Activated naive CD4-positive, alpha-beta T cell treated with anti-CD3 and anti-CD28 coated beads for 36 hours (primary cell): ENCODE data around the gene DYNC2H1. TPM values are rescaled to one million over a fixed set of nuclear protein-coding genes. Genes with fewer than 3 reads are reported as not detected.

Experiments used
- CTCF ChIA-PET: fragments of 350-600 bp; sonication (Branson Sonifier 250); formaldehyde crosslinking; loops from one replicate; lab custom pipeline; 2021; ENCODE audit warnings: antibody characterized with exemption; lab: Charles Lee
- DNase-seq: peaks from one replicate; pipeline ENCODE4 v3.0.0-alpha.2; 2020
- H3K27ac Mint-ChIP-seq: one replicate; pipeline ENCODE4 v1.8.0; 2021; ENCODE audit warnings: mild to moderate bottlenecking, mixed read lengths
- H3K27me3 Mint-ChIP-seq: one replicate; pipeline ENCODE4 v1.8.0; 2021; ENCODE audit warnings: low read depth, mixed read lengths
- H3K36me3 Mint-ChIP-seq: one replicate; pipeline ENCODE4 v1.8.0; 2021; ENCODE audit warnings: low read depth, mixed read lengths
- H3K4me1 Mint-ChIP-seq: one replicate; pipeline ENCODE4 v1.8.0; 2021; ENCODE audit warnings: low read depth, mixed read lengths
- H3K4me3 Mint-ChIP-seq: one replicate; pipeline ENCODE4 v1.8.0; 2021; ENCODE audit warnings: mild to moderate bottlenecking, moderate library complexity, mixed read lengths
- H3K9me3 Mint-ChIP-seq: one replicate; pipeline ENCODE4 v1.8.0; 2021; ENCODE audit warnings: mixed read lengths
- intact Hi-C: fragments of 100-400 bp; cut with micrococcal nuclease; formaldehyde crosslinking; loops from one replicate; pipeline ENCODE4 v1.15.1; 2023
- total RNA-seq, 2 experiments: library from RNA; stranded (reverse); gene quantifications; one replicate each; pipeline ENCODE4 v1.2.3, GENCODE V29; 2021

The DYNC2H1 gene
- total RNA-seq, 2 experiments from 2014 or later = 1.9 to 2.8 TPM

DNA sequence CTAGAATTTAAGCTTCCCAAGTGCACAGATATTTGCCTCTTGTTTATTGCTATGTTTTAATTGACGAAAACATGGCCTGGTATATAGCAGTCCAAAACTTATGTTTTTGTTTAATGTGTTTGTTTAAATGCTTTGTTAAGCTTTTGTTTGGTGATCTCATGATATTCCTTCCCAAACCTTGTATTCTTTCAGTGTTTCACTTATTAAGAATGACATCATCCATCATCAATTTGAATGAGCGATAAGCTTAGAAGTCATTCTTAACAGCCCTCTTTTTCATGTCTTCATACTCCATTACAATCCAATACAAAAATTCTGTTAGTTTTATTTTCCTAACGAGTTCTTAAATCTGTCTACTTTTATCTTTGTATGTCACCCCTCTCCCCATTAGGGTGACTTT, 206.0 kb downstream of the DYNC2H1 start:
- Mint-ChIP-seq H3K27ac (no peak overlapping the region), H3K4me3 (no peak overlapping the region), H3K4me1 (no peaks in the 10 kb centered on the region), H3K36me3 (no peaks in the 10 kb centered on the region), H3K27me3 (no peaks in the 10 kb centered on the region), H3K9me3 (no peaks in the 10 kb centered on the region)
- intact Hi-C loops = no loop called here
- no peak for DNase-seq
- CTCF ChIA-PET = no interaction called here

DNA sequence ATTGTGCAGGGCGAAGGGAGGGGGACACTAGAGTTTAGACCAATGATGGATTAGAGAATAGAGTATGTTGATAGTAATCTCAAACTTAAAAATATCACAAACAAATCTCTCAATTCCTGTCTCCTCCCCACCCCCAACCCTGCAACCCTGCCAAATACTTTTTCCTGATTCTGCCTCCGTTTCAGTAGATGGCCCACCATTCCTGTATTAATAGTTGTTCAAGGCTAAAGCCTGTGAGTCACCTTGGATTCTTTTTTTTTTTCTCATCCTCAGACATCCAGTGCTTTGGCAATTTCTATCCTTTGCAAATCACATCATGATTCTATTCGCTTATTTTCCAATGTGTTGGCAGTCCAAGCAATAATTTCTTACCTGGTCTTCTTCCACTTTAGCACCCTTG, 207.9 kb downstream of the DYNC2H1 start:
- no peak for DNase-seq
- peaks cover 2% of the 10 kb centered on the region for H3K36me3 Mint-ChIP-seq
- CTCF ChIA-PET = no interaction called here
- intact Hi-C loops = no loop called here
- H3K27me3 Mint-ChIP-seq = no peaks in the 10 kb centered on the region
- H3K4me3 Mint-ChIP-seq = no peak overlapping the region
- no peak overlapping the region for H3K27ac Mint-ChIP-seq
- no peaks in the 10 kb centered on the region for H3K9me3 Mint-ChIP-seq
- no peaks in the 10 kb centered on the region for H3K4me1 Mint-ChIP-seq

DNA sequence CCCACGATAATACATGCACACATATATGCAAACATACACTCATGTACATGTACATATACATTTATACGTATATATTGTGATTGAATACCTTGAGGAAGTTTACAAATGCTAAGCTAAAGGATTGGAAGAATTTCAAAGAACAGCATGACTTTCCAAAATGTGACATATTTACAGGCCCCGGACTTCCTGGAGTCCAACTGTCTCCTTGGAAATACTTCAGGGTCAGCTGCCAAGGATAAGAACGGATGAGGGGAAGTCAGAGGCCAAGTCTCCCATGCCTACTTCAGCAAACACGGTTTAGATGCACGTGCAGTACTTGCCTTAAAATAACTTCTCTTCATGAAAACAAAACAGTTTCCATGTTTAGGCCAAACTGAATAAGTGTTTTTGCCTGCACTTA, 213.6 kb downstream of the DYNC2H1 start:
- Mint-ChIP-seq H3K9me3 (no peaks in the 10 kb centered on the region), H3K27ac (no peak overlapping the region), H3K4me1 (peaks cover 4% of the 10 kb centered on the region), H3K36me3 (peaks cover 2% of the 10 kb centered on the region), H3K4me3 (no peak overlapping the region), H3K27me3 (no peaks in the 10 kb centered on the region)
- intact Hi-C loops = no loop called here
- DNase-seq = no peak
- CTCF ChIA-PET = interaction anchor here (1.2 kb wide), 1 partner anchor 278 kb away, joined by 3 read pairs; no protein-coding TSS in a partner anchor

DNA sequence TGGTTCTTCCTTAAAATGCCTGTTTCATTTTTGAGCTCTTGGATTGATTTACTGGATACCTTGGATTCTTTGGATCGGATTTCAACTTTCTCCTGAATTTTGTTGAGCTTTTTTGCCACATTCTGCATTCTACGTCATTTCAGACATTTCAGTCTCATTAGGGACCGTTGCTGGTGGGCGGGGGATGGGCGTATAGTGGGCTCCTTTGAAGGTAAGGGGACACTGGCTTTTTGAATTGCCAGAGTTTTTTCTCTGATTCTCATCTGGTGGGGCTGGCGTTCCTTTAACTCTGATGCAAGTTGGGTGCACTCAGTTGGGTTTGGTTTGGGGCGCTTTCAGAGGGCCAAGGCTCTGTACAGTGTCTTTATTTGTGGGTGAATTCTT, 216.5 kb downstream of the DYNC2H1 start:
- H3K9me3 Mint-ChIP-seq = no peaks in the 10 kb centered on the region
- DNase-seq = no peak
- no peak overlapping the region for H3K27ac Mint-ChIP-seq
- intact Hi-C loops = loop anchor here (1.0 to 5.0 kb wide), 3 partner anchors 213 to 276 kb away; partner anchors contain the start of gene DYNC2H1
- H3K27me3 Mint-ChIP-seq = peaks cover 5% of the 10 kb centered on the region
- peaks cover 4% of the 10 kb centered on the region for H3K4me1 Mint-ChIP-seq
- H3K36me3 Mint-ChIP-seq = peaks cover 2% of the 10 kb centered on the region
- H3K4me3 Mint-ChIP-seq = no peak overlapping the region
- CTCF ChIA-PET = interaction anchor here (0.7 to 1.4 kb wide), 2 partner anchors 10 to 13 kb away, joined by 3 read pairs; no protein-coding TSS in a partner anchor

DNA sequence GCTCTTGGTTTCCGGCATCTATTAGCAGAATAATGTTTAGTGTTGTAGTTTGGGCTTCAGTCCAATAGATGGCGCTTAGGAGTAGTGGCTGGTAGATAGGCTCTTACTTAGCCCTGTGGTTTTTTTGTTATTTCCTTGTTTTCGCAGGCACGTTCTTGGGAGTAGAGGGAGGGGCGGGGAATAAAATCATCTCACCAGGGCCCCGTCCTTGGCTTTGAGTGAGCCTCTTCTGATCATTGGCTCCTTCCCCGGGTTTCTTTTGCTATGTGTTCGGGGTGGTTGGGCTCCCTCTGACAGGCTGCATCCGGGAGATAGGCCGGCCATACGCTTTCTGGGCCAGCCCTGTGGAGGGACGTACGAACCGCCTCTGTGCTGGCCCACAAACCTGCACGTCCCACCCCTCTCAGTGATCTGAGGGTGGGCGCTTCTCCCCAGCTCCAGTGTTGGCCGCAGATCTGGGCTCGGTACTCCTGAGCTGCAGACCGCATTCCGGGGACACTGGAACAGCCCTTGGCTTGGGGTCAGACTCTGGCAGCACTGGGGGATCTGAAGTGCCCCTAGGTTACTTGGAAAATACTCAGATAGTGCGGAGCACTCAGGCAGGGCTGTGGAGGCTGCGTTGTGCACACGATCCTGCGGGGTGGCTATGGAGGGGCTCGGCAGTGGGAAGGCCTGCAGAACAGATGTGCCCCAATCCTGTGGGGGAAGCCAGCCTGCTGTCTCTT, 217.0 kb downstream of the DYNC2H1 start:
- Mint-ChIP-seq H3K4me3 (no peak overlapping the region), H3K36me3 (peaks cover 1% of the 10 kb centered on the region), H3K9me3 (no peaks in the 10 kb centered on the region), H3K27me3 (peaks cover 5% of the 10 kb centered on the region), H3K27ac (no peak overlapping the region), H3K4me1 (peaks cover 4% of the 10 kb centered on the region)
- CTCF ChIA-PET = interaction anchor here (1.4 kb wide), 2 partner anchors 9 to 275 kb away, joined by 3 to 4 read pairs; no protein-coding TSS in a partner anchor
- intact Hi-C loops = loop anchor here (1.0 to 5.0 kb wide), 3 partner anchors 213 to 275 kb away; partner anchors contain the start of gene DYNC2H1
- DNase-seq = peak; percentile 37

DNA sequence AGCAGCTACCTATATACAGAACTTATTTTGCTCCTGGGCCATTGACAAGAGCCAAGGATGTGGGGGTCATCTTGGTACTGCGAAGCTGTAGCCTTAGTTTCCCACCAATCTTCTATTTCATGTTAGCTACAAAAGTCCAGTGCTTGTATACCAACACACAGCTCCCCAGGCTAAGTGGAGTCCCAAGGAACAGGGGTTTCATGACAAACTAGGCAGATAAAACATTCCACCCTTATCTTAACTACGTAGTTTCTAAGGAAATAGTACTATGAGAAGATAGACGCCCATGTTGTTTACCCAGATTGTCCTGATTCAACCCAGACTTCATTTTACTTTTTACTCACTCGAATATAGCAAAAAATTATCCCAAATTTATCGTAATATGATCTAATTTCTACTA, 218.5 kb downstream of the DYNC2H1 start:
- Mint-ChIP-seq H3K4me3 (no peak overlapping the region), H3K9me3 (no peaks in the 10 kb centered on the region), H3K27ac (no peak overlapping the region), H3K27me3 (peaks cover 7% of the 10 kb centered on the region), H3K4me1 (peaks cover 7% of the 10 kb centered on the region), H3K36me3 (no peaks in the 10 kb centered on the region)
- DNase-seq = no peak
- CTCF ChIA-PET = interaction anchor here (1.4 kb wide), 1 partner anchor 273 kb away, joined by 4 read pairs; no protein-coding TSS in a partner anchor
- intact Hi-C loops = loop anchor here (2.0 to 5.0 kb wide), 2 partner anchors 211 to 220 kb away; partner anchors contain the start of gene DYNC2H1

DNA sequence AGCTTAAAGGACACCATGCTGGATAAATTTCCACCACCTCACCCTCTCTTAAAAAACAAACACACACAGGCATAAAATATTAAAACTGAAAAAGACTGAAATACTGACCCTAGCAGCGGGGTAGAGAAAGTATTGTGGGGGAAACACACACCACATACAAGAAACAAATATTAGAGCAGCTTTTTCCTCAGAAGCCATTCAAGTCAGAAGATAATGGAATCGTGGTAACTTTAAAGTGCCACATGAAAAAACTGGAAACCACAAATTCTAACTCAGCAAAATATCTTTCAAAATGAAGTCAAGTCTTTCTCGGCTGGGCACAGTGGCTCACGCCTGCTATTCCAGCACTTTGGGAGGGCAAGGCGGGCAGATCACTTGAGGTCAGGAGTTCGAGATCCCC, 223.2 kb downstream of the DYNC2H1 start:
- Mint-ChIP-seq H3K4me3 (no peak overlapping the region), H3K4me1 (peaks cover 3% of the 10 kb centered on the region), H3K27me3 (peaks cover 7% of the 10 kb centered on the region), H3K9me3 (no peaks in the 10 kb centered on the region), H3K27ac (no peak overlapping the region), H3K36me3 (no peaks in the 10 kb centered on the region)
- CTCF ChIA-PET = interaction anchor here (0.6 kb wide), 1 partner anchor 1393 kb away, joined by 3 read pairs; no protein-coding TSS in a partner anchor
- intact Hi-C loops = no loop called here
- no peak for DNase-seq

DNA sequence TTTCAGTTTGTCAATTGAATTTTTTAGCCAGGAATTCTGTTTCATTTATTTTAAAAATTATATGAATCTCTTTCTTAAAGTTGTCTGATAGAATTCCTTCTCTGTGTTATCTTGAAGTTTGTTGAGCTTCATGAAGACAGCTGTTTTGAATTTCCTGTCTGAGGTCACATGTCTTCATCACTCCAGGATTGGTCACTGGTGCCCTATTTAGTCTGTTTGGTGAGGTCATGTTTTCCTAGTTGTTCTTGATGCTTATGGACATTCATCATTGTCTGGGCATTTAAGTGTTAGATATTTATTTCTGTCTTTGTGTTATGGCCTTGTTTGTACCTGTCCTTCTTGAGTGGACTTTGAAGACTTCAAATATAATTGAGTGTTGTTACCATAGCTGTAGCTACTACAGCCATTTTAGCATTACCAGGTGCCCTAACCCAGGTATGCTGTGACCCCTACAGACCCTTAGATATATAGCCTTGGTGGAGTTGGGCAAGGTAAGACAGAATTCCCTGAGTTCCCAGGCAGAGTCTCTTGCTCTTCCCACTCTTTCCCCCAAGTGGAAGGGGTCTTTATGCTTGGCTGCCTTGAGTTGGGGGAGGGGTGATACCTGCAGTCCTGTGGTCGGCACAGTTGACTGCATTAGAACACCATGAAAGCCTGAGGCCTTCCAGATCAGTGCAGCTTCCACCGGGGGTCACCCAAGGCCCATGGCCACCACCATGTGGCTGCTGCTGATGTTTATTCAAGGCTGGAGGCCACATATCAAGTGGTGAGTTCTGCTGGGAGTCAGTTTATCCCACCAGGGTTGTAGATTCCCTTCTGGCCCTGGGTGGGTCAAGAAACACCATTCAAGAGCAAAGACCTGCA, 229.6 kb downstream of the DYNC2H1 start:
- H3K27me3 Mint-ChIP-seq = no peaks in the 10 kb centered on the region
- no peak overlapping the region for H3K4me3 Mint-ChIP-seq
- H3K4me1 Mint-ChIP-seq = no peaks in the 10 kb centered on the region
- CTCF ChIA-PET = interaction anchor here (1.5 kb wide), 1 partner anchor 13 kb away, joined by 3 read pairs; no protein-coding TSS in a partner anchor
- intact Hi-C loops = no loop called here
- no peak for DNase-seq
- no peaks in the 10 kb centered on the region for H3K36me3 Mint-ChIP-seq
- no peak overlapping the region for H3K27ac Mint-ChIP-seq
- H3K9me3 Mint-ChIP-seq = no peaks in the 10 kb centered on the region

DNA sequence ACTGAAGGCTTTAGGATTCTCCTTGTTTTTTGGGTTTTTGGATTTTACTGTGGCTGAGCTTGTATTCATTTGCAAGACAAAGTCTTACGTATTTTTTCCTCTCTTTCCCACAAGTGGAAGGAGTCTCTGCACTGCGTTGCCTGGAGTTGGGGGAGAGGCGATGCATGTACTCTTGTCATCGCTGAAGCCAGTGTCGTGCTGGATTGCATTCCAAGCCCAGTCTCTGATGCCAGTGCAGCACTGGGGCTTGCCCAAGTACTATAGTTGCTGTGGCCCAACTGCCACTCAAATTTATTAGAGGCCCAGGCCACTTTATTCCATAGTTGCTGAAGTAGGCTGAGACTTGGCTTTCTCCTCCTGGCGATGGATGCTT, 230.2 kb downstream of the DYNC2H1 start:
- CTCF ChIA-PET = interaction anchor here (1.5 kb wide), 1 partner anchor 14 kb away, joined by 3 read pairs; no protein-coding TSS in a partner anchor
- Mint-ChIP-seq H3K27ac (no peak overlapping the region), H3K27me3 (no peaks in the 10 kb centered on the region)

DNA sequence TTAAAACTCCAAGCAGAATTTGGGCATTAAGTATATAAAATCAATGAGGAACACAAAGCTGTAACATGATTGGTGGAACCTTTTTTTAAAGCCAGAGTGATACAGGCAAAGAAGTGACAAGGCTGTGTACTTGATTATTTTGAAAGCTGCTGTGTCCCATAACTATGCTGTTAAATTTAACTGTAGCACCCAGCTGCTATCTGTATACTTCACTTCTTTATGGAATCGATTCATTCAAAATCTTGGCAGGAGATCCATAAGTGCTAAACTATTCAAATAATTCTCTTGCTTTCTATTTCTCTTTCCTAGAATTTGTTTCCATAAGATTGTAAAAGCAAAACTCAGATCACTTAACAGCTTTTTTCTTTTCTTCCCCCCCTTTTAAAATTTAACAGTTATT, 231.7 kb downstream of the DYNC2H1 start:
- Mint-ChIP-seq H3K27me3 (no peaks in the 10 kb centered on the region), H3K9me3 (no peaks in the 10 kb centered on the region), H3K4me1 (no peaks in the 10 kb centered on the region), H3K27ac (no peak overlapping the region), H3K36me3 (no peaks in the 10 kb centered on the region), H3K4me3 (no peak overlapping the region)
- DNase-seq = no peak
- CTCF ChIA-PET = no interaction called here
- intact Hi-C loops = no loop called here

More for the DNA sequence above, 230.2 kb downstream of the DYNC2H1 start:
- no peak for DNase-seq
- Mint-ChIP-seq H3K36me3 (no peaks in the 10 kb centered on the region), H3K4me1 (no peaks in the 10 kb centered on the region), H3K9me3 (no peaks in the 10 kb centered on the region), H3K4me3 (no peak overlapping the region)
- intact Hi-C loops = no loop called here

DNA sequence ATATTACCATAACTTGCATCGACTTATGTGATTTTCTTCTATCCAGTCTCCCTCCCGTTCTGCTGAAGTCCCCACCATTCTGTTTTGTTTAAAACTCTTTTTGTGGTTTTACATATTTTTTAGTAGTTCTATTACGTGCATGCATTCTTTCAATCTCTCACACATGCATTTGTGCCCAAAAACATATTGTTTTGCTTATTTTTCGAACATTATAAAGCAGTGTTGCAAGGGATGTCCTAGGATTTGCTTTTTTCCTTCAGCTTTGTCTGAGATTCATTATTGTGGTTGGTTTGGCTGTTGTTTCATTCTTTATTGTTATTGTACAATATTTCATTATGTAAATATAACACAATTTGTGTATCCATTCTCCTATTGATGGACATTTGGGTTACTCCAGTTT, 235.7 kb downstream of the DYNC2H1 start:
- Mint-ChIP-seq H3K9me3 (no peaks in the 10 kb centered on the region), H3K4me3 (no peak overlapping the region), H3K27ac (no peak overlapping the region), H3K36me3 (no peaks in the 10 kb centered on the region), H3K27me3 (no peaks in the 10 kb centered on the region), H3K4me1 (no peaks in the 10 kb centered on the region)
- intact Hi-C loops = no loop called here
- CTCF ChIA-PET = no interaction called here
- no peak for DNase-seq

DNA sequence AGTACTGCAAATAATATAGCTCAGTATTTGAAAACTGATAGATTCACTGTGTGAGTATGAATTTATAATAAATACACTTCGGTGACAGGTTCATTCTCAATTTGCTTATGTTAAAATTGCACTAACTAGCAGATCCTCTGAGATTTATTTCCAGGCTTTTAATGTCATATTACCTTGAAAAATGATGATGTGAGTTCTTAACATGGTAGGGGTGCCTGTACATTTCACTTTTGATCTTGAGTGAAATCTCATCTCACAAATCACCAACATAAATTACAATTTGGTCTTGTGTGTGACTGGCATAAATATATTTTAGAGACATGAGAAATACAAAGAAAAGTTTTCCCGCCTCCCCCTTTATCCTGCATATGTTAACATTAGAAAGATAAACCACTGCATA, 240.4 kb downstream of the DYNC2H1 start:
- intact Hi-C loops = no loop called here

More for the DNA sequence above, 240.4 kb downstream of the DYNC2H1 start:
- H3K27ac Mint-ChIP-seq = no peak overlapping the region
- CTCF ChIA-PET = no interaction called here
- no peaks in the 10 kb centered on the region for H3K4me1 Mint-ChIP-seq
- no peak for DNase-seq
- no peaks in the 10 kb centered on the region for H3K9me3 Mint-ChIP-seq
- no peaks in the 10 kb centered on the region for H3K36me3 Mint-ChIP-seq
- no peaks in the 10 kb centered on the region for H3K27me3 Mint-ChIP-seq
- no peak overlapping the region for H3K4me3 Mint-ChIP-seq
